ENCODE measurements around the gene RUVBL1.

Gene RUVBL1

GRCh38 chr3:128081226-128081625 lies 42.4 kb downstream of the RUVBL1 start:
- no peak for DNase-seq

GRCh38 chr3:128080323-128081080 lies 43.1 kb downstream of the RUVBL1 start:
- no peak for DNase-seq

- peak; percentile 39 for DNase-seq
Observed at GRCh38 chr3:128079823-128080222, 43.8 kb downstream of the RUVBL1 start.

GRCh38 chr3:128078875-128079274 lies 44.7 kb downstream of the RUVBL1 start:
- DNase-seq = no peak

GRCh38 chr3:128078322-128078721 lies 45.3 kb downstream of the RUVBL1 start:
- no peak for DNase-seq

GRCh38 chr3:128077665-128078064 lies 45.9 kb downstream of the RUVBL1 start:
- DNase-seq = no peak

- peak; percentile 56 for DNase-seq
Observed at GRCh38 chr3:128077202-128077624, 46.4 kb downstream of the RUVBL1 start.

- peak; percentile 61 for DNase-seq
Observed at GRCh38 chr3:128076483-128077201, 47.0 kb downstream of the RUVBL1 start.

- peak; percentile 94 for DNase-seq
Observed at GRCh38 chr3:128075522-128076482, 47.8 kb downstream of the RUVBL1 start.

- no peak for DNase-seq
Observed at GRCh38 chr3:128074851-128075521, 48.6 kb downstream of the RUVBL1 start.

- no peak for DNase-seq
Observed at GRCh38 chr3:128073807-128074206, 49.8 kb downstream of the RUVBL1 start.

GRCh38 chr3:128073185-128073725 lies 50.4 kb downstream of the RUVBL1 start:
- DNase-seq = peak; percentile 50

GRCh38 chr3:128072454-128073184 lies 51.0 kb downstream of the RUVBL1 start:
- peak; percentile 51 for DNase-seq

GRCh38 chr3:128071771-128072453 lies 51.7 kb downstream of the RUVBL1 start:
- no peak for DNase-seq

- no peak for DNase-seq
Observed at GRCh38 chr3:128070898-128071591, 52.6 kb downstream of the RUVBL1 start.

GRCh38 chr3:128069271-128069670 lies 54.3 kb downstream of the RUVBL1 start:
- DNase-seq = no peak

- peak; percentile 68 for DNase-seq
Observed at GRCh38 chr3:128068156-128068620, 55.4 kb downstream of the RUVBL1 start.

GRCh38 chr3:128067489-128067888 lies 56.1 kb downstream of the RUVBL1 start:
- DNase-seq = no peak

GRCh38 chr3:128066676-128067075 lies 56.9 kb downstream of the RUVBL1 start:
- DNase-seq = no peak

- no peak for DNase-seq
Observed at GRCh38 chr3:128066114-128066513, 57.5 kb downstream of the RUVBL1 start.

Data from islet precursor cell (in vitro differentiated cells).